HL-60/S4 (cell line): ENCODE data around the gene DMP1.

Experiments
- in situ Hi-C: fragments of 300-500 bp; cut with MboI; formaldehyde crosslinking; loops from 2 replicates; pipeline ENCODE4 v1.14.3; 2022; ENCODE audit warnings: low sequenced_read_pairs

The DMP1 gene

GRCh38 chr4:87679449-87680169, 29.5 kb downstream of the DMP1 start:
- in situ Hi-C loops = loop anchor here (10.0 to 25.0 kb wide), 4 partner anchors 165 to 833 kb away; partner anchors contain the start of gene PYURF

GRCh38 chr4:87680271-87680670, 30.2 kb downstream of the DMP1 start:
- in situ Hi-C loops = loop anchor here (10.0 to 25.0 kb wide), 3 partner anchors 305 to 832 kb away; partner anchors contain the start of gene PYURF

- in situ Hi-C loops = loop anchor here (10.0 to 25.0 kb wide), 3 partner anchors 296 to 824 kb away; partner anchors contain the start of gene PYURF
Measured at GRCh38 chr4:87688316-87688715, 38.2 kb downstream of the DMP1 start.

- in situ Hi-C loops = loop anchor here (25.0 kb wide), 2 partner anchors 521 to 821 kb away; partner anchors contain the start of gene PYURF
Measured at GRCh38 chr4:87690947-87691346, 40.9 kb downstream of the DMP1 start.

- in situ Hi-C loops = loop anchor here (25.0 kb wide), 2 partner anchors 520 to 820 kb away; partner anchors contain the start of gene PYURF
Measured at GRCh38 chr4:87692060-87692459, 42.0 kb downstream of the DMP1 start.

- in situ Hi-C loops = loop anchor here (25.0 kb wide), 2 partner anchors 515 to 815 kb away; partner anchors contain the start of gene PYURF
Measured at GRCh38 chr4:87697272-87697671, 47.2 kb downstream of the DMP1 start.

GRCh38 chr4:87697945-87698344, 47.9 kb downstream of the DMP1 start:
- in situ Hi-C loops = loop anchor here (25.0 kb wide), 2 partner anchors 514 to 814 kb away; partner anchors contain the start of gene PYURF

GRCh38 chr4:87698394-87698793, 48.3 kb downstream of the DMP1 start:
- in situ Hi-C loops = loop anchor here (25.0 kb wide), 2 partner anchors 514 to 814 kb away; partner anchors contain the start of gene PYURF

GRCh38 chr4:87704001-87704400, 53.9 kb downstream of the DMP1 start:
- in situ Hi-C loops = no loop called here

- in situ Hi-C loops = no loop called here
Measured at GRCh38 chr4:87707279-87707918, 57.3 kb downstream of the DMP1 start.
